ENCODE results near the gene FLRT1.

The FLRT1 gene

DNA sequence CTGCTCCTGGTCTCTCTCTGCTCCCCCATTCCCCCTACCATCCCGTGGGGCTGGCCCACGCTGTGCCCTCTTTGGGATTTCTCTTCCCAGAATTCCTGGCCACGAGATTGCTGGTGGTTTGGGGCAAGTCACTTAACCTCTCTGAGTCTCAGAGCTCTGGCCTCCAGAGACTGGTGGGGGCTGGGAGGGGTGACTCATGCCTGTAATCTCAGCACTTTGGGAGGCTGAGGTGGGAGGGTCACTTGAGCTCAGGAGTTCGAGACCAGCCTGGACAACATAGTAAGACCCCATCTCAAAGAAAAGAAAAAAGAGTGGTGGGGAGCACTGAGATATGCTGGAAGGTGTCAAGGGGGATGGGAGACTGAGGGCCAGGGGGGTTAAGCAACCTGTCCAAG lies 31.1 kb upstream of the FLRT1 start:
- Histone ChIP-seq H3K9ac (ENCODE audit: low read length) (no peak overlapping the region), H4K20me1 (ENCODE audit: low read depth, low read length) (no peaks in the 10 kb centered on the region), H3K4me2 (ENCODE audit: low read depth, low read length, poor library complexity, severe bottlenecking) (no peak overlapping the region), H3K27me3 (ENCODE audit: low read length) (no peaks in the 10 kb centered on the region), H3K9me3 (ENCODE audit: insufficient read depth, low read length) (no peaks in the 10 kb centered on the region), H3F3A (ENCODE audit: insufficient read depth) (no peaks in the 10 kb centered on the region), H3K4me3 (ENCODE audit: insufficient read depth, low read length, poor library complexity, severe bottlenecking) (no peak overlapping the region), H2AFZ (ENCODE audit: low read depth, low read length, severe bottlenecking) (no peak overlapping the region), H3K36me3 (ENCODE audit: low read length) (no peaks in the 10 kb centered on the region), H3K9me2 (replicated peaks; ENCODE audit: insufficient read depth, low read length) (no peaks in the 10 kb centered on the region), H3K79me2 (ENCODE audit: insufficient read depth, low read length) (no peaks in the 10 kb centered on the region), H3K27ac (ENCODE audit: low read depth, low read length) (no peak overlapping the region)
- TF ChIP-seq, protein P1, sequence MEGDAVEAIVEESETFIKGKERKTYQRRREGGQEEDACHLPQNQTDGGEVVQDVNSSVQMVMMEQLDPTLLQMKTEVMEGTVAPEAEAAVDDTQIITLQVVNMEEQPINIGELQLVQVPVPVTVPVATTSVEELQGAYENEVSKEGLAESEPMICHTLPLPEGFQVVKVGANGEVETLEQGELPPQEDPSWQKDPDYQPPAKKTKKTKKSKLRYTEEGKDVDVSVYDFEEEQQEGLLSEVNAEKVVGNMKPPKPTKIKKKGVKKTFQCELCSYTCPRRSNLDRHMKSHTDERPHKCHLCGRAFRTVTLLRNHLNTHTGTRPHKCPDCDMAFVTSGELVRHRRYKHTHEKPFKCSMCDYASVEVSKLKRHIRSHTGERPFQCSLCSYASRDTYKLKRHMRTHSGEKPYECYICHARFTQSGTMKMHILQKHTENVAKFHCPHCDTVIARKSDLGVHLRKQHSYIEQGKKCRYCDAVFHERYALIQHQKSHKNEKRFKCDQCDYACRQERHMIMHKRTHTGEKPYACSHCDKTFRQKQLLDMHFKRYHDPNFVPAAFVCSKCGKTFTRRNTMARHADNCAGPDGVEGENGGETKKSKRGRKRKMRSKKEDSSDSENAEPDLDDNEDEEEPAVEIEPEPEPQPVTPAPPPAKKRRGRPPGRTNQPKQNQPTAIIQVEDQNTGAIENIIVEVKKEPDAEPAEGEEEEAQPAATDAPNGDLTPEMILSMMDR (IDR thresholded peaks at IDR 0.05; ENCODE audit: insufficient read depth, low read length, poor library complexity, severe bottlenecking), result no peak
- TF ChIP-seq EZH2phosphoT487 (conservative IDR thresholded peaks at IDR 0.05; ENCODE audit: low read length), result no peak

DNA sequence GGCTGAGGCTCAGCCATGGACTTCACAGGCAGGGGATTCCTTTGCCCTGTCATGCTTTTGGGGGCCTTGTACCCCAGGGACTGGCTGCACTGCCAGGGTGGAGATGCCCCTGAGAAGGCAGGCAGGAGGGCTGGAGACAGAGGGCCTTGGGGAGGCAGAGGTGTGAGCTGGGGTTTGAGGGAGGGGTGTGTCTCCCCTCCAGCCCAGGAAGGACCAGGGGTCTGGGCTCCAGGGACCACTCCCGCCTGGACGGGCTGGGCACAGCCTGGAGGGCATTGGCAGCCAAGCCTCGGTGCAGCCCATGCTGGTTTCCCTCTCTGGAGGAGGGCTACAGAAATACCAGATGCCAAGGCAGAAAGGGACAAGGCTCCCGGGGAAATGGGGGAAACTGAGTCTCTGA lies 30.0 kb upstream of the FLRT1 start:
- Histone ChIP-seq H3F3A (ENCODE audit: insufficient read depth) (no peaks in the 10 kb centered on the region), H3K79me2 (ENCODE audit: insufficient read depth, low read length) (no peaks in the 10 kb centered on the region), H3K27me3 (ENCODE audit: low read length) (no peaks in the 10 kb centered on the region), H3K9ac (ENCODE audit: low read length) (no peak overlapping the region), H2AFZ (ENCODE audit: low read depth, low read length, severe bottlenecking) (no peak overlapping the region), H3K4me3 (ENCODE audit: insufficient read depth, low read length, poor library complexity, severe bottlenecking) (no peak overlapping the region), H3K9me3 (ENCODE audit: insufficient read depth, low read length) (peaks cover 7% of the 10 kb centered on the region; the same call in 1 of the 2 replicates), H3K27ac (ENCODE audit: low read depth, low read length) (no peak overlapping the region), H4K20me1 (ENCODE audit: low read depth, low read length) (no peaks in the 10 kb centered on the region), H3K36me3 (ENCODE audit: low read length) (no peaks in the 10 kb centered on the region), H3K9me2 (replicated peaks; ENCODE audit: insufficient read depth, low read length) (no peaks in the 10 kb centered on the region), H3K4me2 (ENCODE audit: low read depth, low read length, poor library complexity, severe bottlenecking) (no peak overlapping the region)
- TF ChIP-seq, protein P1 (IDR thresholded peaks at IDR 0.05; ENCODE audit: insufficient read depth, low read length, poor library complexity, severe bottlenecking), result no peak
- no peak for TF ChIP-seq EZH2phosphoT487 (conservative IDR thresholded peaks at IDR 0.05; ENCODE audit: low read length)

DNA sequence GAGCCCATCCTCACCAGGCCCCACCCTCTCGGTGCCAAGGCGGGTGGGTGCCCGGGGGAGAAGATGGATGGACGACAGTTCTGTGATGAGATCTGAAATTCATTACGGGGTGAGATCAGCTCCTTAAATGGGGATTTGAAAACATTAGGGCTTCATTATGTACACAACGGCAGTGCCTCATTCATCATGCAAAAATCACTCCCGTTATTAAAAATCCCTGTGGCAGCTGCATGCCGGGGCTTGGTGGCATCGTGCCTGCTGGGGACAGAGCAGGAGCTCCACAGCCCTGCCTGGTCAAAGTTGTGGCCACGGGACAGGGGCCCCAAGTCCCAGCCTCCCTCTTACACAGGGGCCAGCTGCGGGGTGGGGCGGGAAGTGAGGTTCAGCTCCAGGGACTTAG lies 29.3 kb upstream of the FLRT1 start:
- Histone ChIP-seq H4K20me1 (ENCODE audit: low read depth, low read length) (no peaks in the 10 kb centered on the region), H3K4me3 (ENCODE audit: insufficient read depth, low read length, poor library complexity, severe bottlenecking) (no peak overlapping the region), H3K9ac (ENCODE audit: low read length) (no peak overlapping the region), H3F3A (ENCODE audit: insufficient read depth) (no peaks in the 10 kb centered on the region), H3K27me3 (ENCODE audit: low read length) (no peaks in the 10 kb centered on the region), H3K9me3 (ENCODE audit: insufficient read depth, low read length) (peaks cover 10% of the 10 kb centered on the region; the same call in 1 of the 2 replicates), H3K79me2 (ENCODE audit: insufficient read depth, low read length) (no peaks in the 10 kb centered on the region), H3K4me2 (ENCODE audit: low read depth, low read length, poor library complexity, severe bottlenecking) (no peak overlapping the region), H3K36me3 (ENCODE audit: low read length) (no peaks in the 10 kb centered on the region), H3K27ac (ENCODE audit: low read depth, low read length) (no peak overlapping the region), H3K9me2 (replicated peaks; ENCODE audit: insufficient read depth, low read length) (no peaks in the 10 kb centered on the region), H2AFZ (ENCODE audit: low read depth, low read length, severe bottlenecking) (no peak overlapping the region)
- TF ChIP-seq EZH2phosphoT487 (conservative IDR thresholded peaks at IDR 0.05; ENCODE audit: low read length), result no peak
- TF ChIP-seq, protein P1 (IDR thresholded peaks at IDR 0.05; ENCODE audit: insufficient read depth, low read length, poor library complexity, severe bottlenecking), result no peak

Data from SU-DHL-6 (cell line).